ENCODE results near the gene SCYL1. TPM values are rescaled to one million over a fixed set of nuclear protein-coding genes. Genes with fewer than 3 reads are reported as not detected.
A peak's percentile ranks its signal among the peaks of the same experiment; 100 is the strongest.
"Not testable (repeated sequence)": the region's sequence is repeated elsewhere in the genome, so short reads cannot be mapped to it uniquely, and the experiment has no call there.

Gene SCYL1
- total RNA-seq, 2 experiments from 2014 or later = 57.4 to 60.7 TPM

DNA sequence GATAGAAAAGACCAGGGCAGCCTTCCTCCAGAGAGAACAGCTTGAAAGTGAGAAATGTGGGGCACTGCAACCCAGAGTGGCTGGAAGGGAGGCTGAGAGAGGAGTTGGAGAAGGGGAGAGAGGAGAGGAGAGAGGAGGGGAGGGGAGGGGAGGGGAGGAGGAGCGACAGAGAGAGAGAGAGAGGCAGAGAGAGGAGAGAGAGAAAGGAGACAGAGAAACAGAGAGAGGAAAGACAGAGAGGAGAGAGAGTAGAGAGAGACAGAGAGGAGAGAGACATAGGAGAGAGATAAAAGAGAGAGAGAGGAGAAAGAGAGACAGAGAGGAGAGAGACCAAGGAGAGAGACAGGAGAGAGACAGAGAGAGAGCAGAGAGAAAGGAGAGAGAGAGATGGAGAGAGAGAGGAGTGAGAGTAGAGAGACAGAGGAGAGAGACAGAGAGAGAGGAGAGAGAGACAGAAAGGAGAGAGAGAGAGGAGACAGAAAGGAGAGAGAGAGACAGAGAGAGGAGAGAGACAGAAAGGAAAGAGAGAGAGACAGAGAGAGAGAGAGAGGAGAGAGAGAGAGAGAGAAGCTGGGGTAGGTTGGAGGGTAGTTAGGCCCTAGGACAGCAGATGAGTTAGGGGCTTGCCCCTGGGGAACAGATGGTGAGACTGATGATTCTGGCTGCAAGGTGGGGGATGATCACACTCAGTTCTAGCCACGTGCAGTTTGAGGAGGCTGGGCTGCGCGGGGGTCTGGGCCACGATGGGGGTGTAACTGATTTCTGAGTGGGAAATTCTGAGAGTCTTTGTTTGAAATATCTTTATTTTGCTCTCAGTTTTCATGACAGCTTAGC, 8.5 kb upstream of the SCYL1 start:
- Mint-ChIP-seq H3K27me3 (no peaks in the 10 kb centered on the region), H3K9me3 (no peaks in the 10 kb centered on the region), H3K4me3 (no peak overlapping the region), H3K4me1 (ENCODE audit: low read depth) (peaks cover 11% of the 10 kb centered on the region), H3K27ac (peak overlapping the region; percentile 49), H3K36me3 (ENCODE audit: low read depth) (no peaks in the 10 kb centered on the region)
- TF ChIP-seq, protein P1, sequence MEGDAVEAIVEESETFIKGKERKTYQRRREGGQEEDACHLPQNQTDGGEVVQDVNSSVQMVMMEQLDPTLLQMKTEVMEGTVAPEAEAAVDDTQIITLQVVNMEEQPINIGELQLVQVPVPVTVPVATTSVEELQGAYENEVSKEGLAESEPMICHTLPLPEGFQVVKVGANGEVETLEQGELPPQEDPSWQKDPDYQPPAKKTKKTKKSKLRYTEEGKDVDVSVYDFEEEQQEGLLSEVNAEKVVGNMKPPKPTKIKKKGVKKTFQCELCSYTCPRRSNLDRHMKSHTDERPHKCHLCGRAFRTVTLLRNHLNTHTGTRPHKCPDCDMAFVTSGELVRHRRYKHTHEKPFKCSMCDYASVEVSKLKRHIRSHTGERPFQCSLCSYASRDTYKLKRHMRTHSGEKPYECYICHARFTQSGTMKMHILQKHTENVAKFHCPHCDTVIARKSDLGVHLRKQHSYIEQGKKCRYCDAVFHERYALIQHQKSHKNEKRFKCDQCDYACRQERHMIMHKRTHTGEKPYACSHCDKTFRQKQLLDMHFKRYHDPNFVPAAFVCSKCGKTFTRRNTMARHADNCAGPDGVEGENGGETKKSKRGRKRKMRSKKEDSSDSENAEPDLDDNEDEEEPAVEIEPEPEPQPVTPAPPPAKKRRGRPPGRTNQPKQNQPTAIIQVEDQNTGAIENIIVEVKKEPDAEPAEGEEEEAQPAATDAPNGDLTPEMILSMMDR (IDR thresholded peaks at IDR 0.05) = no peak
- ChIA-PET POLR2A (interaction anchor here (0.7 to 3.6 kb wide), 2 partner anchors 12 to 18 kb away, joined by 3 to 18 read pairs; partner anchors contain the start of gene MALAT1), CTCF (no interaction called here)
- Histone ChIP-seq H3K27ac (ENCODE audit: low read depth in 1 of 2, low read length in 2 of 2) (no peak overlapping the region), H3K4me3 (ENCODE audit: low read length) (no peak overlapping the region), H3K36me3 (ENCODE audit: insufficient read depth, low read length) (no peaks in the 10 kb centered on the region), H3K4me1 (ENCODE audit: insufficient read depth, low read length) (peaks cover 5% of the 10 kb centered on the region), H3K9me3 (ENCODE audit: control insufficient read depth in 1 of 2, insufficient read depth in 1 of 2, low read length in 2 of 2) (no peaks in the 10 kb centered on the region), H3K27me3 (ENCODE audit: control insufficient read depth in 1 of 2, insufficient read depth in 2 of 2, low read length in 2 of 2) (no peaks in the 10 kb centered on the region)
- intact Hi-C loops (cut with DNase I, micrococcal nuclease) = loop anchor here in 1 of 2 experiments (10.0 kb wide), 1 partner anchor 292 kb away; no protein-coding TSS in a partner anchor
- no peak for DNase-seq
- peak; percentile 24 for ATAC-seq (ENCODE audit: poor library complexity)

DNA sequence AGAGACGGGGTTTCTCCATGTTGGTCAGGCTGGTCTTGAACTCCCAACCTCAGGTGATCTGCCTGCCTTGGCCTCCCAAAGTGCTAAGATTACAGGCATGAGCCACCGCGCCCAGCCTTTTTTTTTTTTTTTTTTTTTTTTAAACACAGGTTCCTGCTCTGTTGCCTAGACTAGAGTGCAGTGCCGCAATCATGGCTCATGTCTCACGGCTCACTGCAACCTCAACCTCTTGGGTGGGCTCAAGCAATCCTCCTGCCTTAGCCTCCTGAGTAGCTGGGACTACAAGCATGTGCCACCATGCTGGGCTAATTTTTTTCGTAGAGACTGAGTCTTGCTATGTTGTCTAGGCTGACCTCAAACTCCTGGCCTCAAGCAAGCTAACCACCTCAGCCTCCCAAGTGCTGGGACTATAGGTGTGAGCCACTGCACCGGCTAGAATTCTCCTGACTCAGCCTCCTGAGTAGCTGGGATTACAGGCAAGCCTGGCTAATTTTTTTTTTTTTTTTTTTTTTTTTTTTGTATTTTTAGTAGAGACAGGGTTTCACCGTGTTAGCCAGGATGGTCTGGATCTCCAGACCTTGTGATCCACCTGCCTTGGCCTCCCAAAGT, 5.8 kb upstream of the SCYL1 start:
- not testable (repeated sequence) for H3K27ac ChIP-seq (ENCODE audit: low read depth in 1 of 2, low read length in 2 of 2); H3K4me3 ChIP-seq (ENCODE audit: low read length); ATAC-seq (ENCODE audit: poor library complexity); H3K36me3 ChIP-seq (ENCODE audit: insufficient read depth, low read length); H3K27me3 Mint-ChIP-seq; H3K9me3 ChIP-seq (ENCODE audit: control insufficient read depth in 1 of 2, insufficient read depth in 1 of 2, low read length in 2 of 2); H3K4me3 Mint-ChIP-seq; H3K36me3 Mint-ChIP-seq (ENCODE audit: low read depth); H3K9me3 Mint-ChIP-seq; H3K27ac Mint-ChIP-seq; H3K27me3 ChIP-seq (ENCODE audit: control insufficient read depth in 1 of 2, insufficient read depth in 2 of 2, low read length in 2 of 2); DNase-seq
- POLR2A ChIA-PET = interaction anchor here (1.0 to 2.0 kb wide), 3 partner anchors 9 to 19 kb away, joined by 3 to 6 read pairs (median 5); no protein-coding TSS in a partner anchor
- intact Hi-C loops (cut with DNase I, micrococcal nuclease) = loop anchor here in 1 of 2 experiments (10.0 kb wide), 1 partner anchor 294 kb away; no protein-coding TSS in a partner anchor
- H3K4me1 ChIP-seq (ENCODE audit: insufficient read depth, low read length) = peaks cover 27% of the 10 kb centered on the region
- CTCF ChIA-PET = interaction anchor here (0.7 kb wide), 1 partner anchor 202 kb away, joined by 3 read pairs; no protein-coding TSS in a partner anchor
- peaks cover 36% of the 10 kb centered on the region for H3K4me1 Mint-ChIP-seq (ENCODE audit: low read depth)

DNA sequence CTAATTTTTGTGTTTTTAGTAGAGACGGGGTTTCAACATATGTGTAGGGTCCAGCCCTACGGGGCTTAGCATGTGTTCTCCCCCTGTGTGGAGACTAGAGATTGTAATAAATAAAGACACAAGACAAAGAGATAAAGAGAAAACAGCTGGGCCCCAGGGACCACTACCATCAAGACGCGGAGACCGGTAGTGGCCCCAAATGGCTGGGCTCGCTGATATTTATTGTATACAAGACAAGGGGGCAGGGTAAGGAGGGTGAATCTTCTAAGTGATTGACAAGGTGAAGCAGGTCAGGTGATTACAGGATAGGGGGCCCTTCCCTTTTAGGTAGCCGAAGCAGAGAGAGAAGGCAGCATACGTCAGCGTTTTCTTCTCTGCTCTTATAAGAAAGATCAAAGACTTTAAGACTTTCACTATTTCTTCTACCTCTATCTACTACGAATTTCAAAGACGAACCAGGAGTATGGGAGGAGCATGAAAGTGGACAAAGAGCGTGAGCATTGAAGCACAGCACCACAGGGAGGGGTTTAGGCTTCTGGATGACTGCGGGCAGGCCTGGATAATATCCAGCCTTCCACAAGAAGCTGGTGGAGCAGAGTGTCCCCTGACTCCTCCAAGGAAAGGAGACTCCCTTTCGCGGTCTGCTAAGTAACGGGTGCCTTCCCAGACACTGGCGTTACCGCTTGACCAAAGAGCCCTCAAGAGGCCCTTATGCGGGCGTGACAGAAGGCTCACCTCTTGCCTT, 2.9 kb upstream of the SCYL1 start:
- H3K27me3 Mint-ChIP-seq; CTCF ChIA-PET; H3K9me3 Mint-ChIP-seq; H3K9me3 ChIP-seq (ENCODE audit: control insufficient read depth in 1 of 2, insufficient read depth in 1 of 2, low read length in 2 of 2); H3K36me3 ChIP-seq (ENCODE audit: insufficient read depth, low read length); H3K27me3 ChIP-seq (ENCODE audit: control insufficient read depth in 1 of 2, insufficient read depth in 2 of 2, low read length in 2 of 2); ATAC-seq (ENCODE audit: poor library complexity): not testable (repeated sequence)
- peak in 5 of 14 experiments; percentile 27 to 66 (median 59) for DNase-seq
- H3K4me1 Mint-ChIP-seq (ENCODE audit: low read depth) = peaks cover 47% of the 10 kb centered on the region
- Histone ChIP-seq H3K4me1 (ENCODE audit: insufficient read depth, low read length) (peaks cover 45% of the 10 kb centered on the region), H3K27ac (ENCODE audit: low read depth in 1 of 2, low read length in 2 of 2) (peak overlapping the region; percentile 60 to 84), H3K4me3 (ENCODE audit: low read length) (peak overlapping the region; percentile 47)
- H3K27ac Mint-ChIP-seq = peak overlapping the region; percentile 91
- H3K36me3 Mint-ChIP-seq (ENCODE audit: low read depth) = peaks cover 11% of the 10 kb centered on the region
- POLR2A ChIA-PET = interaction anchor here (1.5 to 1.7 kb wide), 2 partner anchors 17 to 24 kb away, joined by 4 to 10 read pairs; partner anchors contain the start of gene MALAT1
- H3K4me3 Mint-ChIP-seq = peak overlapping the region; percentile 84
- intact Hi-C loops (cut with DNase I, micrococcal nuclease) = loop anchor here (2.0 to 10.0 kb wide), 4 partner anchors 15 to 945 kb away; partner anchors contain the start of genes EHBP1L1 (in 1 of the 2), FAM89B (in 1 of the 2), PELI3 (in 1 of the 2) and TM7SF2 (in 1 of the 2)

DNA sequence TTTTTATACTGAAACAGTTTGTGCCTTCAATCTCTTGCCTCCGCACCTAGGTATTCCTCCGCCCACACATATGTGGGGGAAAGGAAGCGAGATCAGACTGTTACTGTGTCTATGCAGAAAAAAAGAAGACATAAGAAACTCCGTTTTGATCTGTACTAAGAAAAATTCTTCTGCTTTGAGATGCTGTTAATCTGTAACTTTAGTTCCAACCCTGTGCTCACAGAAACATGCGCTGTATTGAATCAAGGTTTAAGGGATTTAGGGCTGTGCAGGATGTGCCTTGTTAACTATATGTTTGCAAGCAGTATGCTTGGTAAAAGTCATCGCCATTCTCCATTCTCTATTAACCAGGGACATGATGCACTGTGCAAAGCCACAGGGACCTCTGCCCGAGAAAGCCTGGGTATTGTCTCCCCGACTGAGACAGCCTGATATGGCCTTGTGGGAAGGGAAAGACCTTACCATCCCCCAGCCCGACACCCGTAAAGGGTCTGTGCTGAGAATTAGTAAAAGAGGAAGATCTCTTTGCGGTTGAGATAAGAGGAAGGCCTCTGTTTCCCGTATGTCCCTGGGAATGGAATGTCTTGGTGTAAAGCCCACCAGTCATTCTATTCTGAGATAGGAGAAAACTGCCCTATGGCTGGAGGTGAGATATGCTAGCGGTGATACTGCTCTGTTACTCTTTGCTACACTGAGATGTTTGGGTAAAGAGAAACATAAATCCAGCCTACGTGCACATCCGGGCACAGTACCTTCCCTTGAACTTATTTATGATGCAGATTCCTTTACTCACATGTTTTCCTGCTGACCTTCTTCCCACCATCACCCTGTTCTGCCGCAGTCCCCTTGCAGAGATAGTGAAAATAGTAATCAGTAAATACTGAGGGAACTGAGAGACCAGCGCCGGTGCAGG, 1.9 kb upstream of the SCYL1 start:
- Mint-ChIP-seq H3K27ac (peak overlapping the region; percentile 91), H3K4me3 (peak overlapping the region; percentile 84), H3K36me3 (ENCODE audit: low read depth) (peaks cover 18% of the 10 kb centered on the region), H3K4me1 (ENCODE audit: low read depth) (peaks cover 49% of the 10 kb centered on the region)
- CTCF ChIA-PET; H3K27me3 Mint-ChIP-seq; H3K9me3 ChIP-seq (ENCODE audit: control insufficient read depth in 1 of 2, insufficient read depth in 1 of 2, low read length in 2 of 2); H3K27me3 ChIP-seq (ENCODE audit: control insufficient read depth in 1 of 2, insufficient read depth in 2 of 2, low read length in 2 of 2); H3K9me3 Mint-ChIP-seq: not testable (repeated sequence)
- H3K4me3 ChIP-seq (ENCODE audit: low read length) = peak overlapping the region; percentile 47
- H3K27ac ChIP-seq (ENCODE audit: low read depth in 1 of 2, low read length in 2 of 2) = peak overlapping the region; percentile 60 to 84
- peak; percentile 45 for ATAC-seq (ENCODE audit: poor library complexity)
- DNase-seq = peak in 5 of 14 experiments; percentile 47 to 69 (median 67)
- POLR2A ChIA-PET = interaction anchor here (0.6 to 4.1 kb wide), 5 partner anchors 23 to 93 kb away, joined by 3 to 106 read pairs (median 10); partner anchors contain the start of genes EHBP1L1, MALAT1 and PCNX3
- intact Hi-C loops (cut with DNase I, micrococcal nuclease) = loop anchor here (2.0 to 10.0 kb wide), 4 partner anchors 16 to 944 kb away; partner anchors contain the start of genes EHBP1L1 (in 1 of the 2), FAM89B (in 1 of the 2), PELI3 (in 1 of the 2) and TM7SF2 (in 1 of the 2)
- H3K36me3 ChIP-seq (ENCODE audit: insufficient read depth, low read length) = peaks cover 12% of the 10 kb centered on the region
- H3K4me1 ChIP-seq (ENCODE audit: insufficient read depth, low read length) = peaks cover 51% of the 10 kb centered on the region

DNA sequence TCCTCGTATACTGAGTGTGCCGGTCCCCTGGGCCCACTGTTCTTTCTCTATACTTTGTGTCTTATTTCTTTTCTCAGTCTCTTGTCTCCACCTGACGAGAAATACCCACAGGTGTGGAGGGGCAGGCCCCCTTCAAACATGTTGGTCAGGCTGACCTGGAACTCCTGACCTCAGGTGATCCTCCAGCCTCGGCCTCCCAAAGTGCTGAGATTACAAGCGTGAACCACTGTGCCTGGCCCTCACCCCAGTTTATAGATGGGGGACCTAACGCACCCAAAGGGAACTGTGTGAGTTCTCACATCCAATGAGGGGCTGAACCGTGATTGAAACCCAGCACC, 1.3 kb upstream of the SCYL1 start:
- ATAC-seq (ENCODE audit: poor library complexity) = peak; percentile 5
- peak overlapping the region; percentile 47 for H3K4me3 ChIP-seq (ENCODE audit: low read length)

More for the DNA sequence above, 1.3 kb upstream of the SCYL1 start:
- H3K9me3 Mint-ChIP-seq; DNase-seq; H3K27me3 ChIP-seq (ENCODE audit: control insufficient read depth in 1 of 2, insufficient read depth in 2 of 2, low read length in 2 of 2); H3K9me3 ChIP-seq (ENCODE audit: control insufficient read depth in 1 of 2, insufficient read depth in 1 of 2, low read length in 2 of 2); CTCF ChIA-PET; H3K27me3 Mint-ChIP-seq: not testable (repeated sequence)
- Histone ChIP-seq H3K27ac (ENCODE audit: low read depth in 1 of 2, low read length in 2 of 2) (peak overlapping the region; percentile 60 to 84), H3K36me3 (ENCODE audit: insufficient read depth, low read length) (peaks cover 14% of the 10 kb centered on the region), H3K4me1 (ENCODE audit: insufficient read depth, low read length) (peaks cover 51% of the 10 kb centered on the region)
- POLR2A ChIA-PET = interaction anchor here (0.5 to 4.1 kb wide), 9 partner anchors 13 to 92 kb away, joined by 3 to 106 read pairs (median 7); partner anchors contain the start of genes EHBP1L1, FAM89B, MALAT1 and PCNX3
- peaks cover 22% of the 10 kb centered on the region for H3K36me3 Mint-ChIP-seq (ENCODE audit: low read depth)
- peaks cover 49% of the 10 kb centered on the region for H3K4me1 Mint-ChIP-seq (ENCODE audit: low read depth)
- peak overlapping the region; percentile 91 for H3K27ac Mint-ChIP-seq
- peak overlapping the region; percentile 84 for H3K4me3 Mint-ChIP-seq
- intact Hi-C loops (cut with DNase I, micrococcal nuclease) = loop anchor here (2.0 to 10.0 kb wide), 4 partner anchors 17 to 944 kb away; partner anchors contain the start of genes EHBP1L1 (in 1 of the 2), FAM89B (in 1 of the 2), PELI3 (in 1 of the 2) and TM7SF2 (in 1 of the 2)

Measured in CD4-positive, alpha-beta T cell (primary cell).